Neural progenitor cell (in vitro differentiated cells): ENCODE data around the gene LGR6. TPM values are rescaled to one million over a fixed set of nuclear protein-coding genes. Genes with fewer than 3 reads are reported as not detected.
A peak's percentile ranks its signal among the peaks of the same experiment; 100 is the strongest.

ENCODE experiments used
- DNase-seq: peaks from one replicate; pipeline ENCODE4 v3.0.0-alpha.2; 2016; ENCODE audit warnings: low spot score
- H2AFZ ChIP-seq: fragments of 200-600 bp; sonication (generic); replicated peaks from 2 replicates; pipeline ENCODE4 v1.6.1; 2016; ENCODE audit warnings: antibody characterized with exemption
- H3F3A ChIP-seq: fragments of 200-600 bp; sonication (generic); 2 replicates; pipeline ENCODE4 v1.6.1; 2016; ENCODE audit warnings: antibody characterized with exemption, low read depth
- H3K27ac ChIP-seq: fragments of 200-600 bp; sonication (generic); 2 replicates; pipeline ENCODE4 v1.5.1; 2016; ENCODE audit warnings: mild to moderate bottlenecking
- H3K27me3 ChIP-seq: fragments of 200-600 bp; sonication (generic); 2 replicates; pipeline ENCODE4 v1.6.1; 2016; ENCODE audit warnings: mild to moderate bottlenecking, moderate library complexity
- H3K36me3 ChIP-seq: fragments of 200-600 bp; sonication (generic); 2 replicates; pipeline ENCODE4 v1.5.1; 2016
- H3K4me1 ChIP-seq: fragments of 200-600 bp; sonication (generic); 2 replicates; pipeline ENCODE4 v1.6.1; 2016; ENCODE audit warnings: mixed run types
- H3K4me2 ChIP-seq: fragments of 200-600 bp; sonication (generic); 2 replicates; pipeline ENCODE4 v1.6.1; 2016
- H3K4me3 ChIP-seq: fragments of 200-600 bp; sonication (generic); 2 replicates; pipeline ENCODE4 v1.5.1; 2016
- H3K79me2 ChIP-seq: fragments of 200-600 bp; sonication (generic); 2 replicates; pipeline ENCODE4 v1.6.1; 2016; ENCODE audit warnings: low read depth
- H3K9ac ChIP-seq: fragments of 200-600 bp; sonication (generic); 2 replicates; pipeline ENCODE4 v1.6.1; 2016
- H3K9me3 ChIP-seq: fragments of 200-600 bp; sonication (generic); 2 replicates; pipeline ENCODE4 v1.5.1; 2016; ENCODE audit warnings: low read depth
- H4K20me1 ChIP-seq: fragments of 200-600 bp; sonication (generic); 2 replicates; pipeline ENCODE4 v1.6.1; 2016; ENCODE audit warnings: low read depth
- H3K27ac Mint-ChIP-seq: 3 replicates; pipeline ENCODE4 v1.8.0; 2021; ENCODE audit warnings: mixed read lengths
- H3K27me3 Mint-ChIP-seq: 2 replicates; pipeline ENCODE4 v1.8.0; 2022; ENCODE audit warnings: low read depth, mild to moderate bottlenecking, inconsistent platforms, moderate library complexity, mixed read lengths; ENCODE audit not compliant: insufficient read depth
- H3K36me3 Mint-ChIP-seq: 3 replicates; pipeline ENCODE4 v1.8.0; 2021; ENCODE audit warnings: mixed read lengths
- H3K4me1 Mint-ChIP-seq: 3 replicates; pipeline ENCODE4 v1.8.0; 2021; ENCODE audit warnings: mixed read lengths
- H3K4me3 Mint-ChIP-seq: 3 replicates; pipeline ENCODE4 v1.8.0; 2021; ENCODE audit warnings: mild to moderate bottlenecking, moderate library complexity, mixed read lengths
- H3K9me3 Mint-ChIP-seq: 3 replicates; pipeline ENCODE4 v1.8.0; 2020; ENCODE audit warnings: mixed read lengths
- CTCF ChIP-seq: fragments of 200-600 bp; sonication (generic); IDR thresholded peaks from 2 replicates; pipeline ENCODE4 v1.5.1; 2017; ENCODE audit warnings: antibody characterized with exemption, mild to moderate bottlenecking
- EZH2 ChIP-seq: fragments of 200-600 bp; sonication (generic); IDR thresholded peaks from 2 replicates; pipeline ENCODE4 v1.6.1; 2017; ENCODE audit warnings: antibody characterized with exemption, mild to moderate bottlenecking, moderate library complexity
- EZH2phosphoT487 ChIP-seq: fragments of 200-600 bp; sonication (generic); IDR thresholded peaks from 2 replicates; pipeline ENCODE4 v1.6.1; 2017; ENCODE audit warnings: antibody characterized with exemption
- total RNA-seq: library from RNA; depleted of rRNA; stranded (reverse); fragments of >200 nt; gene quantifications from 2 replicates; pipeline ENCODE4 v1.2.3, GENCODE V29; 2015; ENCODE audit warnings: low replicate concordance

Gene LGR6
- total RNA-seq, 1 donor from 2014 or later = not detected

GRCh38 chr1:202155478-202156021 lies 38.0 kb upstream of the LGR6 start:
- TF ChIP-seq CTCF (no peak), EZH2 (no peak), EZH2phosphoT487 (no peak)

GRCh38 chr1:202156590-202156989 lies 37.0 kb upstream of the LGR6 start:
- Histone ChIP-seq H3K4me1 (no peaks in the 10 kb centered on the region), H3F3A (no peaks in the 10 kb centered on the region), H3K27me3 (no peaks in the 10 kb centered on the region), H4K20me1 (no peaks in the 10 kb centered on the region), H3K79me2 (no peaks in the 10 kb centered on the region), H3K4me3 (no peak overlapping the region), H3K36me3 (no peaks in the 10 kb centered on the region), H3K9me3 (no peaks in the 10 kb centered on the region), H2AFZ (no peak overlapping the region), H3K4me2 (no peak overlapping the region), H3K27ac (no peak overlapping the region), H3K9ac (no peak overlapping the region)
- H3K36me3 Mint-ChIP-seq = no peaks in the 10 kb centered on the region
- DNase-seq = no peak
- peaks cover 2% of the 10 kb centered on the region for H3K27me3 Mint-ChIP-seq
- no peak overlapping the region for H3K4me3 Mint-ChIP-seq
- H3K4me1 Mint-ChIP-seq = peaks cover 22% of the 10 kb centered on the region
- no peak for TF ChIP-seq CTCF
- no peak for TF ChIP-seq EZH2
- no peak for TF ChIP-seq EZH2phosphoT487
- H3K9me3 Mint-ChIP-seq = no peaks in the 10 kb centered on the region
- peak overlapping the region; percentile 52 for H3K27ac Mint-ChIP-seq

More at GRCh38 chr1:202155478-202156021, 38.0 kb upstream of the LGR6 start:
- Histone ChIP-seq H3F3A (no peaks in the 10 kb centered on the region), H3K79me2 (no peaks in the 10 kb centered on the region), H3K9ac (no peak overlapping the region), H3K27me3 (no peaks in the 10 kb centered on the region), H2AFZ (no peak overlapping the region), H3K4me1 (no peaks in the 10 kb centered on the region), H3K4me2 (no peak overlapping the region), H3K9me3 (no peaks in the 10 kb centered on the region), H4K20me1 (no peaks in the 10 kb centered on the region), H3K27ac (no peak overlapping the region), H3K36me3 (no peaks in the 10 kb centered on the region), H3K4me3 (no peak overlapping the region)
- H3K36me3 Mint-ChIP-seq = no peaks in the 10 kb centered on the region
- no peak overlapping the region for H3K27ac Mint-ChIP-seq
- H3K4me1 Mint-ChIP-seq = peaks cover 12% of the 10 kb centered on the region
- H3K27me3 Mint-ChIP-seq = peaks cover 2% of the 10 kb centered on the region
- DNase-seq = no peak
- no peak overlapping the region for H3K4me3 Mint-ChIP-seq
- no peaks in the 10 kb centered on the region for H3K9me3 Mint-ChIP-seq

GRCh38 chr1:202157945-202158344 lies 35.7 kb upstream of the LGR6 start:
- TF ChIP-seq EZH2 (no peak), CTCF (no peak), EZH2phosphoT487 (no peak)
- Histone ChIP-seq H2AFZ (no peak overlapping the region), H4K20me1 (no peaks in the 10 kb centered on the region), H3K36me3 (no peaks in the 10 kb centered on the region), H3K9me3 (no peaks in the 10 kb centered on the region), H3F3A (no peaks in the 10 kb centered on the region), H3K4me2 (no peak overlapping the region), H3K4me3 (no peak overlapping the region), H3K27ac (no peak overlapping the region), H3K9ac (no peak overlapping the region), H3K4me1 (no peaks in the 10 kb centered on the region), H3K79me2 (no peaks in the 10 kb centered on the region), H3K27me3 (no peaks in the 10 kb centered on the region)
- DNase-seq = no peak
- no peaks in the 10 kb centered on the region for H3K36me3 Mint-ChIP-seq
- H3K9me3 Mint-ChIP-seq = no peaks in the 10 kb centered on the region
- peaks cover 27% of the 10 kb centered on the region for H3K4me1 Mint-ChIP-seq
- H3K27me3 Mint-ChIP-seq = peaks cover 2% of the 10 kb centered on the region
- no peak overlapping the region for H3K4me3 Mint-ChIP-seq
- H3K27ac Mint-ChIP-seq = no peak overlapping the region
